Posterior cingulate gyrus (tissue), 11 donors: ENCODE measurements around the gene C13orf46.

Experiments
- DNase-seq, 10 donors: peaks; one replicate each; pipeline versions ENCODE4 v3.0.0 to v3.0.0-alpha.2; 2020 to 2021; ENCODE audit warnings: mixed read lengths in 3 of 10
- intact Hi-C: fragments of 100-400 bp; cut with DNase I; formaldehyde crosslinking; loops from one replicate; pipeline ENCODE4 v1.15.1; 2023

C13orf46 gene

DNA sequence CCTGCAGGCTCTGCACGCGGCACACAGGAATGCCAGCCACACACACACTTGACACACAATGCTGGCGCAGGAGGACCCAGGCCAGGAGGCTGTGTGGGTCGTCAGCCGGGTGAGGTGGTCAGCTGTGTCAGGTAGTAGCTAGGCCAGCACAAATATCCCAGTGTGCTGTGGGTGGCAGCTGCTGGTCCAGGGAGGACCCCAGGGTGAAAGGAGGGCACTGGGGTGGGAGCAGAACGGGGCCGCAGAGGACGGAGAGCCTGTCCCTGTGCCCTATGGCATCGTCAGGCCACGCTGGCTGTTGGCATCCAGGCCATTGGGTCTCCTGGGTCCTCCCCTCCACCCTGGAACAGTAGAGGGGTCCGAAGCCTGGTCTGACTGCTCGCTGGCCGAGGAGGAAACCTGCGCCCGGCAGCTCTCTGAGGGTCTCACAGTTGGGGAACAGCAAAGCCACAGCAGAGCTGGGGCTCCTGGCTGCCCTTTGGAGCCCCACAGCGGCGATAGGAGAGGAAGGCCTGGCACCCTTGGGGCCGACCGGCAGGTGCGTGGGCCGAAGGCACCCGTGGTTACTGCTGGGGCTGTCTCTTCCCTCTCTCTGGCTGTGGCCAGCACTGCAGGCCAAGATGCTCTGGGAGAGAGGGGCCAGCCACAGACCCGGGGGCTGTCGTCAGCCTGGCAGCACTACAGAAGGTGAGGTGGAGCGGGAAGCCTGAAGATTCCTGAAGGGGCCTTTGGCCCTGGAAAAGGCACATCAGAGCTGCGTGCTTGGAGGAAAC is 27.3 kb downstream of the C13orf46 start:
- DNase-seq = peak in 3 of 10 donors; percentile 54 to 75 (median 69)
- intact Hi-C loops = loop anchor here (5.0 kb wide), 1 partner anchor 129 kb away; no protein-coding TSS in a partner anchor

DNA sequence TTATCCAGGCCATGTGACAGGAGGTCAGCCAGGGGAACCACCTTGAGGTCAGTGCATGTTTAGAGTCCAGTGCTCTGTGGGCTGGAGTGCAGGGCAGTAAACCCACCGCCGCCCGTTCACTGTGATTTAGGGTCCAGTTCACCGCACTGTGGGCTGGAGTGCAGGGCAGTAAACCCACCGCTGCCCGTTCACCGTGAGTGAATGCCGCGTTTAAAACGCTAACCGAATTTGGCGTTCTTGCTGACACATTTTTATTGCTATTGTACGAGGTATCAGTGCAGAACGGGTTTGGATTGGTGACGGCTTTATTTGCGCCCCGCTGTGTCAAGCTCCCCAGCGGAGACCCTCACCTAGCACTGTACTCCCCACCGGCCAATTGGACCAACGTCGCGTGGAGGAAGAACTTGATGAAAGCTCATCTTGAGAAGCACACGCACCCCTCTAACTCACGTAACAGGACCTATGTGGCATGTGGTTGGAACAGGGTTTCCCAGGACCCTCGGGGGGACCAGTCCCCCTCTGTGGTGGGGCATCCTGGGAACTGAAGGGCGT is 27.9 kb downstream of the C13orf46 start:
- peak in 3 of 10 donors; percentile 33 to 57 (median 50) for DNase-seq
- intact Hi-C loops = loop anchor here (5.0 kb wide), 1 partner anchor 129 kb away; no protein-coding TSS in a partner anchor

DNA sequence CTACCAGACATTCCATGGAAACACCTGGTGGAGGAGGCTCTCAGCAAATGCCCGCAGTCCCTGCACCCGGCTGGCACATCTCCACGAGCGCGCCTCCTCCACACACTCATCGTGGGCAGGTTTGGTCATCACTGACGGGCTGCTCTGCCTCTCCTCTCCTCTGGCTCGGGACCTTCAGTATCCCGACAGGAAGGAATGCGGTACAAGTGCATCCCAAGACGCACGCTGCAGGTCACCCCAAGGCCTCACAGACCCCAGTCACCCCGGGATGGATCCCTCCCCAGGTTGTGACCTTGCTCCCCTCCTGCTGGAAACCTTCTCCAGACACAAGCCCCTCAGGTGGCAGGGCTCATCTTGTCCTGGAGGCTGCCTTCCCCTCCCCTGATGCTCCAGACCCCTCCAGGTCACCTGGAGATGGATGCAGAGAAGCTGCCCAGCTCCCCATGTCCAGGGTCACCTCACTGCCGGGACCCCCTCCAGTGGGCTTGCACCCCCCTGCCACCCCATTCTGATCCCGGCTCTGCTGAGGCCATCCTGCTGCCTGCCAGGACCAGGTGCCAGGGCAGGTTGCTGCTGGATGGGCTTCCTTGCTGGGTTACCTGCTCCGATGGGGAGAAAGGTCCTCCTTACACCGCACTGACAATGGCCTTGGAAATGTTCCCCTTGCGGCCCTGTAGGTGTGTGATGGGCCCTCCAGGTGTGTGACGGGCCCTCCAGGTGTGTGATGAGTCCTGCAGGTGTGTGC is 29.9 kb downstream of the C13orf46 start:
- DNase-seq = peak in 3 of 10 donors; percentile 76 to 86 (median 83)
- intact Hi-C loops = no loop called here

DNA sequence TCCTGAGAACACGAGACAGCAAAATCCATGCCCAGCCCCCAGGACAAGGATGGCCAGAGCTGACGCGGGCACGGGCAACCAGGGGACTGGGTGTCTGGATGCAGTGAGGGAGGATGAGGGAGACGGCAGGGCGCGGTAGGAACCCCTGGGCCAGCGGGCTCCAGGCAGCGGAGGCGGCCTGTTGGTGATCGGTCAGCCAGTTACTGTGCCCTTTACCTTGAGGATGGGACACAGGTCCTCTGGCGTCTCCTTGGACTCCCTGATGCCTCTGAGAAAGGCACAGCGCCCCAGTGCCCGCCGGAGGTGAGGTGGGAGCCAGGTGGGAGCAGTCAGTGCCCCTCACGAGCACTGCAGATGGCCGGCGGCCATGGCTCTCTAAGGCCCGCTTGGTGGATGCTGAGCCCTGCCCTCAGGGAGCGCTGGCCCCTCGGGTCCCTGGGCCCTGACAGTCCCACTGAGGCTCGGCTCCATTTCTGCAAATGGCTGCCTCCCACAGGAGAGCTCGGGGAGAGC is 31.2 kb downstream of the C13orf46 start:
- intact Hi-C loops = no loop called here
- DNase-seq = peak in 3 of 10 donors; percentile 60 to 76 (median 65)

DNA sequence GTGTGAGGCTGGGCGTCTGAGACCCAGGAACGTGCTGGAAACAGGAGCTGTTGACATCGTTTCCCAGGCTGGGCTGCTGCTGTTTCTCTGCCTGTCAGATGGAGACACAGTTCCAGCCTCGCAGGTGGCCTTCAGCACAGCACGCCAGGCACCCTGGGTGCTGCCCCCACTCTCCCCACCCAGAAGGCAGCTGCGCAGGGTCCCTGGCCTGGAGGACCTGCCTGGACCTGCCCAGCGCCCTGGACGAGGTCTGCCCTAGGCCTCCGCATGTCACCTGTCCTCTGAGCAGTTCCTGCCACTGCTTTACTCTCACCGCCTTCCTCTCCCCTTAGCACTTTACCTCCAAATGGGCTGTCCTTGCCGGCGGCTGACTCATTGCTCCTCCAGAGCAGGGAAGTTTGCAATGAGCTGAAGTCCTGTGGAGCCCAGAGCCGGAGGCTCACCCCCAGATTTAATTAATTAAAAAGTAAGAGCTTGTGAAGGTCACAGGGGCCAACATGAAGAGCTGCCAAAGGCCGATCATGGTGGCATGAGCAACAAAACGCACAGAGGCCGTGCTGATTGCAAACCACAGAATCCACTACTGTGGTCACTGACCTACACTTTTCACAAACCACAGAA is 32.2 kb downstream of the C13orf46 start:
- intact Hi-C loops = no loop called here
- DNase-seq = peak in 3 of 10 donors; percentile 19 to 64 (median 59)

DNA sequence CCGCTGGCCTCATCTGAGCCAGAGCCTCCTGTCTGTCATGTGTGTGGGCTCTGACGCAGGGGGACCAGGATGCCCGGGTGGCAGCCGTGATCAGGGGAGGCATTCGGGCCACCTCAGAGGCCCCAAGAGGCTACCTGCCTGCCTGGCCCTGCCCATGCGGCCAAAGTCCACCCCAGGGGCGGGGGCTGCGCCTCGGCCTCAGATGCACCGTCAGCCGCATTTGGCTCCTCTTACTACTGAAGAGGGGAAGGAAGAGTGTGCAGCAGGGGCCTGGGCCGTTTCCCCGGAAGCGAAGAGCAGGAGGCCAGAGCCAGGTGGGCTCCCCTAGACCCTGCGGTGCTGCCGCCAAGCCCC is 34.0 kb downstream of the C13orf46 start:
- intact Hi-C loops = no loop called here
- peak in 2 of 10 donors; percentile 35 to 72 for DNase-seq

DNA sequence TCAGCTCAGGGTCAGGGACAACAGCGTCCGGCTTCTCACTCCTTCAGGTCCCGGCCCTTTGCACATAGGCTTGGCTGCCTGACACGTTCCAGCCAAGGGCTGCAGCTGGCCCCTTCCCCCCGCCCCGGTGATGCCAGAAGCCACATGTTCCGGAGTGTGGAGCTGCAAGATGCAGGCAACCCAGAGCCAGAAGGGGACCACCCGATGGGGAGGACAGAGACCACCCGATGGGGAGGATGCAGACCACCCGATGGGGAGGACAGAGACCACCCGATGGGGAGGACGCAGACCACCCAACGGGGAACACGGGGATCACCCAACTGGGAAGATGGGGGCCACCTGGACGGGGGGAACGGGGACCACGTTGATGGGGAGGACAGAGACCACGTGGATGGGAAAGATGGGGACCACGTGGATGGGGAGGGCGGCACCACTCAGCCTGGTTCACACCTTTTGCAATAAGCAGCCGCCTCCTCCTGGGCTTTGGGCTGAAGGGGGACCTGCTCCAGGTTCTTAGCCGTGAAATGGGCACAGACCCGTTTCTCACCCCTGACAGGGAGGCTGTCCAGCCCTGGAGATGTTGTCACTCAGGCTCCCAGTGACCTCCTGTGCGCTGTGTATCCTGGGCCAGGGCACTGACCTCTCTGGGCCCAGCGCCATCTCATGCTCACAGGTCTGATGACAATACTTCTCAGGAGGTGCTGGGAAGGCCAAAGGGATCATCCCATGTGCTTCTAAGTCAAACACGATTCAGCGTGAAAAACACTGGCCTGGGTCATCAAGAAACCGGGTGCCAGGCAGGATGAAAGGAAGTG is 34.5 kb downstream of the C13orf46 start:
- intact Hi-C loops = no loop called here
- peak in 2 of 10 donors; percentile 63 to 81 for DNase-seq

DNA sequence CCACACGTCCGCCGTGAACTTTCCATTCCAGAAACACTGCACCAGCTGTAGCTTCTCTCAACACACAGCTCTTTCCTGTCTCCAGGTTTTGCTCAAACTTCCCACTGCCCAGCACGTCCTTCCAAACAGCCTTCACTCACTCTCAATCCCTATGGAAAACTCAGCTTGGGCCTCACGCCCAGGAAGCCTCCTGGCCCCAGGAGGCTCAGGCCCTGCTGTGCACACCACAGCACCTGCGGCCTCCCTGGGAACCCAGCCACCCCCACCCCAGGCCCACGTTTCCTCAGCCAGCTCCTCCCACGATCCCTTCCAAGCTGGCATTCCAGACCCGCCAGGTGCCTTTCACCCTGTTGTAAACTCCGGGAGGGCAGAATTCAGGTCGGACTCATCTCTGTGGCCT is 35.2 kb downstream of the C13orf46 start:
- intact Hi-C loops = no loop called here
- no peak for DNase-seq

DNA sequence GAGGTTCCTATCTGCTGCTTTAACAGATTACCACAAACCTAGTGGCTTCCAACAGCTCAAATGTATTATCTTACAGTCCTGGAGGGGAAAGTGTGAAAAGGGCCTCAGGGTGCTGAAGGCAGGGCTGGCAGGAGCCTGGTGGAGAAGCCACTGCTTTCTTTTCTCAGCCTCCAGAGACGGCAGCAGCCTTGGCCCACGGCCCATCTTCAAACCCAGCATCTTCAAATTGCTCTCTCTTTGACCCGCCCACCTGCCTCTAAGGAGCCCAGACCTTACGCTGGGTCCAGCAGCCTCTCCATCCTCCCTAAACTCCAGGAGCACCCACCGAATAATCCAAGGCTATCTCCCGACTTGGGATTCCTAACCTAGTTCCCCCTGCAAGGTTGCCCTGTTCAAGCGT is 35.6 kb downstream of the C13orf46 start:
- peak in 1 of 10 donors; percentile 57 for DNase-seq

DNA sequence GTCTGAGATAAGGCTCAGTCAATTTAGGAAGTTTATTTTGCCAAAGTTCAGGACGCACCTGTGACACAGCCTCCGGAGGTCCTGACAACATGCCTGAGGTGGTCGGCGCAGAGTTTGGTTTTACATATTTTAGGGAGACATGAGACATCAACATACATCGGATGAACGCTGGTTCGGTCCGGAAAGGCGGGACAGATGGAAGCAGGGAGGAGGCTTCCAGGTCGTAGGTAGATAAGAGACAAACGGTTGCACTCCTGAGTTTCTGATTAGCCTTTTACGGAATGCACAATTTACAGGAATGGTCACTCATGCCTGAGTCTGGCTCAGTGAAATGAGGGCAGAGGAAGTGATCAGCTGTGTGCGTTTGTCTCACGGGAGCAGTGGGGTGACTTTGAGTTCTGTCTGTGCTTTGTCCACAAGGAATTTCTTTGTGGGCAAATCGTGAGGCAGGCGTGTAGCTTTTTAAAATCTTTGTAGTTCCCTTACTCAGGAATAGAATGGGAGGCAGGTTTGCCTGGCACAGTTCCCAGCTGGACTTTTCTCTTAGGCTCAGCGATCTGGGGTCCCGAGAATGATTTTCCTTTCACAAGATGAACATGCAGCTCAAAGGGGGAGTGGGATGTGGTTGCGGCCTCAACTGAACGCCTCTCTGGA is 36.2 kb downstream of the C13orf46 start:
- peak in 2 of 10 donors; percentile 19 to 55 for DNase-seq
- intact Hi-C loops = no loop called here

More for the DNA sequence above, 35.6 kb downstream of the C13orf46 start:
- intact Hi-C loops = no loop called here

DNA sequence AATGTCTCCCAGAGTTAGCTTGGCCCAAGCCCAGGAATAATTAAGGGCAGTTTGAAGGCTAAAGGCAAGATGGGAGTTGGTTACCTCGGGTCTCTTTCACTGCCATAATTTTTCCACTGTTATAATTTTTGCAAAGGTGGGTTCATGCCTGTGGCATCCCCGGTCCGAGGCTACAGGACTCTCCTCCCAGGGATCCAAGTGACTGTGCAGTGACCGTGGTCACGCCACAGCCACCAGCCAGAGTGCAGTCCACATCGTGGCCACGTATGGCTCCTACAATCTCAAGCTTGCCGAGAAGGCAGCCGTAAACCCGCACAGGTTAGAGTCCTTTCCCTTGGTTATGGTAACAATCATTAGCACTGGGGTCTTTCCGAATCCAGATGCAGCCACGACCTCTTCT is 36.8 kb downstream of the C13orf46 start:
- DNase-seq = peak in 2 of 10 donors; percentile 30 to 68
- intact Hi-C loops = no loop called here

DNA sequence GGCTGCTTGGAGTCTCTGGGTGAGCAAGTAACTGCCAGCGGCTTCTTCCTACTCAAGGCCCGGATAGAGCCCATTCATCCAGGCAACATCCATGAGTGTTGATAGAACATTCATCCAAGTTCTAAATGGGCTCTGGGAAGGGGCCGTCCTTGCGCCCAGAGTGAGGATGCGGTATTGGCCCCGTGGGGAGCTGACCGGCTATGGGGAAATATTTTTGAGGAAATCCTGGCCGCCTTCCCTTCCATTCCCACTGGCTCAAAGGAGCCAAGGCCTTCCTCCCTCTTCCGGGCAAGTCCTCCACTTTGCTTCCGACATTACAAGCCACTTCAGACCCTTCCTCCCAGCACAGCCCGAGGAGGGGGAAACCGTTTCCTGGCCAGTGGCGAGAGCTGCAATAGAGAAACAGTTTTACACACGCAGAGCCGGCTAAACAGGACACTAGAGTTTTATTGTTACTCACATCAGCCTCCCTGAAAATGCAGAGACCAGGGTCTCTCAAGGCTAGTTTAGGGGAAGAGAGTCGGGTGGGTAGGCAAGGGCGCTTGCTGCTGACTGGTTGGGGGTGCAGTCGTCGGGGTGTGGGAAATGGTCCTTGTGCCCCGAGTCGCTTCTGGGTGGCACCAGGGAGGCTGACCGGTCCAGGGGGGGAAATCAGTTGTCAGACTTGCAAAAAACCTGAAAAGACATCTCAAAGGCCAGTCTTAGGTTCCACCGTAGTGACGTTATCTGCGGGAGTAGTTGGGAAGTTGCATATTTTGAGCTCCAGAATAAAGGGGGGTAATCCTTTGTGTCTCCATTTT is 37.5 kb downstream of the C13orf46 start:
- DNase-seq = peak in 2 of 10 donors; percentile 27 to 43
- intact Hi-C loops = no loop called here

DNA sequence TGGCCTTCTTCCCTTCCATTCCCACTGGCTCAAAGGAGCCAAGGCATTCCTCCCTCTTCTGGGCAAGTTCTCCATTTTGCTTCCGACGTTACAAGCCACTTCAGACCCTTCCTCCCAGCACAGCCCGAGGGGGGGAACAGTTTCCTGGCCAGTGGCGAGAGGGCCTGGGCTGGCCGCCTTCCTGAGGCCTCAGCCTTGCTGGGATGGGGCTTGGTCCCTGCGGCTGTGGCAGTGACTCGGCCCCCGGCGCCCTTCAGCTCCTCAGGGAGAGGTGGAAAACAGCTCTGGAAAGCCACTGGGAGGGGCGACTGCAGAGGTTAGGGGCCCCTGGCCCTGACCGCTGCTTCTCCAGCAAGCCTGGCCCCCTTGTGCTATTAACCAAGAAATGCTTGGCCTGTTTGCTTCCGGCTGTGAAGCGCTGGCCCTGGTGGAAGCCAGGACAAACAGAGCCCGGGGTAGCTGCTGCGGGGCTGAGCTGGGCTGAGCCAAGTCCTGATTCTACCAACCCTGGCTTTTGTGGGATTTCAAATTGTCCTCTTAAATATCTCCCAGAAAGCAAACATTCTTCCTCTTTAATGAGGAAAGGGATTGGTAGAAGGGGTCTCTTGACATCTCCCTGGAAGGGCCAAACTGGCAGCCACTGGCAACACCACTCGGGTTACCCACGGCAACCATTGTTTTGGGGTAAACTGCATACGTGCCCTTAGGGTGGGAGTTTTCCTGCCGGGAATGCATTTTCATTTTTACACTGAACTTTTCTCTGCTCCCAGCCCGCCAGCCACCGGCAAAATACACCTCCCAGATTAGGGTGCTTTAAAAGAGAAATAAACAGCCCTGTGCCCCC is 38.7 kb downstream of the C13orf46 start:
- DNase-seq = peak in 3 of 10 donors; percentile 7 to 68 (median 58)
- intact Hi-C loops = no loop called here

DNA sequence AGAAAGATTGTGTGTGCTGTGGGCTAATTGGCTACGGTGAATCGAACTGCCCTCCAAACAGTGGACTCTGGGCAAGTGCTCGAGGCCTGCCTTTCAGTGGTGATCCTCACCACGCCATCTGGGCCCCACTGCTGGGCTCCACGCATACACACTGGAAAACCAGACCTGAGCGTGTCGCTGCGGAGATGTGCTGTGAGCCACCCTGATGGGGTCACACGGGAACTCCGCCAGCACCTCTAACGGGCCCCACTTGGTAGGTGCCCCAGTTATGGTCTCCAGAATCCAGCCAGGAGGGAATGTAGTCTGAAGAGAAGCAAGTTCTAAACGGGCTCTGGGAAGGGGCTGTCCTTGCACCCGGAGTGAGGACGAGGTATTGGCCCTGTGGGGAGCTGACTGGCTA is 39.3 kb downstream of the C13orf46 start:
- intact Hi-C loops = no loop called here

DNA sequence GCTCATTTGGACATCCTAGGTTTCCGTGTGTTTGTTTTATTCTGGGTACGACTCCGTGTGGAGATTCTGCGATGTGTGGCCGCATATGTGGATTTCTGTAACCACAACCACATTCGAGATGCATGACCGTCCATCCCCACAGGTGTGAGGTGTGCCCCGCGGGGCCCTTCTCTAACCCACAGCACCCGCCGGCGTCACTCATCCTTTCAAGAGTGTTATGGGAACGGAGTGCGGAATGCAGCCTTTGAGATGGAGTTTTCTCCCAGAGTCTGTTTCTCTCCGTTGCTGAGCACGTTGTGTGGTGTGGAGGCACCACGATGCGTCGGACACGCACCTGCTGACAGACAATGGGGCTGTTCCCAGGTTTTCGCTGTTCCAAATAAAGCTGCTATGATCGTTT is 40.0 kb downstream of the C13orf46 start:
- intact Hi-C loops = no loop called here
- DNase-seq = peak in 2 of 10 donors; percentile 11 to 69

More for the DNA sequence above, 39.3 kb downstream of the C13orf46 start:
- DNase-seq = peak in 3 of 10 donors; percentile 4 to 71 (median 53)

DNA sequence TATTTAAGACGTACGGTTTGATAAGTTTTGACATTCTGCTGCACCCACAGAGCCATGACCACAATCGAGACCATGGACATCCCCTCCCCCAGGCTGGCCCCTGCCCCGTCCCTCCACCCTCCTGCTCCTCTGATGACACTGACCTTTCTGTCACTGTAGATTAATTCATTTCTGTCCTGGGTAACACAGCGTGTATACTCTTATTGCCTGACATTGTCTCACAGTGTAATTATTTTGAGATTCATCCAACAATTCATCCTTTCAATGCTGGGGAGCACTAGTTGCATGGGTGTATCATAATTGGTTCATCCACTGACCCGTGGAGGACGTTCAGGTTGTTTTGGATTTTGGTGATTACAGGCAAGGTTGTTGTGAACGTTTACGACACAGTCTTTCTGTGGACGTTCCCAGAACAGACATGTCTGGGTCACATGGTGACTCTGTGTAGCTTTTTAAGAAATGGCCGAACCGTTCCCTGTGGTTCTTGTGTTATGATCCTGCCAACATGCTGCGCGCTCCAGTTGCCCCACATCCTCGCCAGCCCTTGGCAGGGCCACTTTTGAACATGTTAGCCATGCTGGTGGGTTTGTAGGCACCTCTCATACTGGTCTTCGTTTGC is 41.9 kb downstream of the C13orf46 start:
- intact Hi-C loops = no loop called here
- peak in 3 of 10 donors; percentile 4 to 34 (median 24) for DNase-seq
